HL-60/S4 treated with retinoic acid at 250 ng/mL for 4 days and 3 days (cell line): Measurements from ENCODE around the gene DEFB124.
"Not testable (repeated sequence)": the region's sequence is repeated elsewhere in the genome, so short reads cannot be mapped to it uniquely, and the experiment has no call there.

Experiments used
- in situ Hi-C: fragments of 300-500 bp; cut with MboI; formaldehyde crosslinking; loops from 2 replicates; pipeline ENCODE4 v1.7.0; 2022; ENCODE audit warnings: low sequenced_read_pairs

The DEFB124 gene

GRCh38 chr20:31427576-31427975, 47.4 kb downstream of the DEFB124 start:
- in situ Hi-C loops = not testable (repeated sequence)

- in situ Hi-C loops = not testable (repeated sequence)
These were observed 47.9 kb downstream of the DEFB124 start for GRCh38 chr20:31426891-31427551.

GRCh38 chr20:31425797-31426196, 49.1 kb downstream of the DEFB124 start:
- in situ Hi-C loops = no loop called here

GRCh38 chr20:31418307-31418706, 56.6 kb downstream of the DEFB124 start:
- in situ Hi-C loops = no loop called here

GRCh38 chr20:31415653-31416052, 59.3 kb downstream of the DEFB124 start:
- in situ Hi-C loops = no loop called here
